ENCODE measurements around the gene MTRFR.
A peak's percentile ranks its signal among the peaks of the same experiment; 100 is the strongest.

Gene MTRFR

DNA sequence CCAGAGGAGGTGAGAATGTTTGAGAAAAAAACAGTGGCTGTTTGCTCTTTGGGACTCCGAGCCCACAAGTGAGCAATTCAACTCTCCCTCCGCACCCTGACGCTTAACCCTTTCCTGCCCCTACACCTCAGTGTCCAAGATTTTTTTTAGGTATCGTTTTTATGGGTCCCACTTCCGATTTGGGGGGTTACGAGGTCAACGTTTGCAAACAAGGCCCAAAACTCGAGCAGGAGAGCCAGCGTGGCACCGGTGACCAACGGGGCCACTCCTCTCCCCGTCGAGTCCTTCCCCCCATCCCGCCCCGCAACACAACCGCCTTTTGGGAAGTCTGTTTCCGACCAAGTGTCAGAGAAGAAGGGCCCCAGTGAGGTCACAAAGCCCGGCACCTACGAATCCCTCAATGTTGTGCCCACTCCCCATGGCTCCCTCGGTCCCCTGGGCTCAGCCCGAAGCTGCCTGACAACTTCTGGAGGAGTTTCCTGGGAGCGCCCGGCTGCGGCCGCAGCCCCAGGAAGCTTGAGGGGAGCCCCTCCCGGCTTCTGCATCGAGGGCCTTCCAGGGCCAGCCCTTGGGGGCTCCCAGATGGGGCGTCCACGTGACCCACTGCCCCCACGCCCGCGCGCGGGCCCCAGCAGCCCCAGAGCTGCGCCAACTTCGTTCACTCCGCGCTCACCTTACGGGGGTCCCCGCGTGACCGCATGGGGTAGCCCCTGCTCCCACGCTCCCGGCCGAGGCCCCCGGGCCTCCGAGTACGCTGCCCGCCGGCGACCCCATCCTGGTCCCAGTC lies 37.2 kb downstream of the MTRFR start:
- DNase-seq (ENCODE audit: low read depth) = no peak

DNA sequence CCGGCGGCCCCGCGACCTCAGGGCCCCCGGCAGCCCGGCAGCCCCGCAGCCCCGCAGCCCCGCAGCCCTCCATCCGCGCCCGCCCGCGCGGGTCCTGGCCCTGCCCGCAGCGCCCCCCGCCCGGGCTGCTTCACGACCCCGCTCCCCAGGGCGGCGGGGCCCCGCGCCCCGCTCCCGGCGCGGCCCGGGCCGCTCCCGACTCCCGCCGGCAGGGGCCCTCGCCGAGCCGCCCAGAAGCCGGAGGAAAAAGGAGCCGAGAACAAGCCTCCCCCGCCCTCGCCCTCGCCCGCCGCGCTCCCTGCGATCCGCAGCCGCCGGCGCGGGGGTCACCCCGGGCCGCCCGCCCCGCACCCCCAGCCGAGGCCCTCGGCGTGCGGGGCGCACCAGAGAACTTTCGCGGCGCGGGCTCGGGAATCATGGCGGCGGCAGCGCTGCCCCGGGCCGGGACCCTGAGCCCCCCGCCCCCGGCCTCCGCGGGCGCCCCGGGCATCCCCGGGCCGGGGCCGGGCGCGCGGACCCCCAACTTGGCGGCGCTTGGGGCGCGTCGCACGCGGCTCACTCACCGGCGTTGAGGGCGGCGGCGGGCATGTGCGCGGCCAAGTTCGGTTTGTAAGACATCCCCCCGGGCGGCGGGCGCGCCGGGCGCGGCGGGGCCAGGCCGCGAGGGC lies 37.9 kb downstream of the MTRFR start:
- peak; percentile 59 for DNase-seq (ENCODE audit: low read depth)

DNA sequence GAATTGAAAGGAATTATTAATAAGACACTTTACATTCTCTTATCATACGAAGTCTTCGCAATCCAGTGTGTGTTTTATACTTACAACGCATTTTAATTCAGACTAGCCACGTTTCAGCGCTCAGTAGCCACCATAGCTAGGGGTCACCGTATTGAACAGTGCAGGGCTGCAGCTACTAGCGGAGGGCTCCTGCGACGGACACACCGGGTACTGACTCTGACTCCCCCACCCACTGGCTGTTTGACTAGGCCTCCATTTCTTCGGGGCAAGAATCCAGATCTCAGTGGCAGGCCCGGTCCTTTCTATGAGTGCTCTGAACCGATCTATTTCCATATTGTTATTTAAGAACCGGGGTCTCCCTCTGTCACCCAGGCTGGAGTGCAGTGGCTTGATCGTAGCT lies 39.9 kb downstream of the MTRFR start:
- no peak for DNase-seq (ENCODE audit: low read depth)

DNA sequence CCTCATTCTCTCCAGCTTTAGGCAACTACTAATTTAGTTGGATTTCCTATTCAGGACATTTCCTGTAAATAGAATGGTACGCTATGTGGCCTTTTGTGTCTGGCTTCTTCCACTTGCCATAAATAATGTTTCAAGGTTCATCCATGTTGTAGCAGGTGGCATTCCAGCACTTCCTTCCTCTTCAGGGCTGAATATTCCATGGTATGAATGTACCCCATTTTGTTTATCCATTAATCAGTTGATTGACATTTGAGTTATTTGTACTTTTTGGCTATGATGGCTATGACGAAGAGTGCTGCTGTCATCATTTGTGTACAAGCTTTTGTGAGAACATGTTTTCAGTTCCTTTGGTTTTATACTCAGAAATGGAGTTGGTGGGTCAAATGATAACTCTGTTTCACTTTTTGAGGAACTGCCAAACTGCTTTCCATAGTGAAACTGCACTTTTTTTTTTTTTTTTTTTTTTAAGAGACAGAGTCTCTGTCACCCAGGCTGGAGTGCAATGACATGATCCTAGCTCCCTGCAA lies 44.9 kb downstream of the MTRFR start:
- no peak for DNase-seq (ENCODE audit: low read depth)

DNA sequence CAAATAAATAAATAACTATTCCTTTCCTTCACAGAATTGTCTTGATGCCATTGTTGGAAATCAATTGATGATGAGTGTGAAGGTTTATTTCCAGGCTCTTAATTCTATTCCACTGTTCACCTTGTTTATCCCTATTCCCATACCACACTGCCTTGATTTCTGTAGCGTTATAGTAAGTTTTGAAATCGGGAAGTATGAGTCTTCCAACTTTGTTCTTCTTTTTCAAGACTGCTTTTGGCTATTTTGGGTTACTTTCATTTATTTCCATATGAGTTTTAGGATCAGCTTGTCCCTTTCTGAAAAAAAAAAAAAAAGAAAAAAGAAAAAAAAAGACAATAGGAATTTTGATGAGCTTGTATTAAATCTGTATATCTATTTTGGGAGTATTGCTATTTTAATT lies 47.7 kb downstream of the MTRFR start:
- no peak for DNase-seq (ENCODE audit: low read depth)

DNA sequence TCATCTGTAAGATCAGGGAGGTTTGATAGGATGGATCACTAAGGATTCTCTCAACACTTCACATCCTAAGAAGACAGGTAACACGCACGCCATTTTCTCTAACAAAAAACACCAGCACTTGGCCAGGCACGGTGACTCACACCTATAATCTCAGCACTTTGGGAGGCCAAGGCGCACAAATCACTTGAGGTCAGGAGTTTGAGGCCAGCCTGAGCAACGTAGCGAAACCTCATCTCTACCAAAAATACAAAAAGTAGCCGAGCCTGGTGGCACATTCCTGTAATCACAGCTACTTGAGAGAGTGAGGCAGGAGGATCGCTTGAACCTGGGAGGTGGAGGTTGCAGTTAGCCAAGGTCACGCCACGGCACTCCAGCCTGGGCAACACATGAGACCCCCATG lies 48.9 kb downstream of the MTRFR start:
- no peak for DNase-seq (ENCODE audit: low read depth)

DNA sequence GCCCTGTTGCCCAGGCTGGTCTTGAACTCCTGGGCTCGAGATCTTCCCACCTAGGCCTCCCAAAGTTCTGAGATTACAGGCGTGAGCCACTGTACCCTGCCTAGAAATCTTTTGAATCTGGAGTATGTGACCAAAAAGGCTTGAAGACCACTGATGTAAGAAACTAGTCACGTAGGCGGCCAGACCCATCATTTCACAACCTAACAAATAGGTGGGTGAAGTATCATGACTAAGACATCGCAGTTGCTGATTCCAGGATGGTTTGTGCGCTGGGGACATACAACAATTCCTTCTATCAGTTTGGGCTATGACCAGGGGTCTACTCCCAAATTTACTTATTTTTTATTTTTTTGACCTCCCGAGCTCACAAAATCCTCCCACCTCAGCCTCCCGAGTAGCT lies 50.2 kb downstream of the MTRFR start:
- no peak for DNase-seq (ENCODE audit: low read depth)

DNA sequence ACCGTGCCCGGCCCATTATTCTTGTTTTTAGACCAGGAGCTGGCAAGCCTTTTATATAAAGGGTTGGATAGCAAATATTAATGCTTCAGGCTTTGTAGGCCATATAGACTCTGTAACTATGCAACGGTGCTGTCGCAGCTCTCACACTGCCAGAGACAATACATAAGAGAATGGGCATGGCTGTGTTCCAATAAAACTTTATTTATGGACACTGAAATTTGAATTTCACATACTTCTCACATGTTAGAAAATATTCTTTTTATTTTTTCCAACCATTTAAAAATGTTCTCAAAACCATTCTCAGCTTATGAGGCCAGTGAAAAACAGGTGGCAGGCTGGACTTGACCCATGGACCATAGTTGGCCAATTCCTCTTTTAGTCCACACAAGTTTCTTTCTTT lies 51.4 kb downstream of the MTRFR start:
- DNase-seq (ENCODE audit: low read depth) = no peak

DNA sequence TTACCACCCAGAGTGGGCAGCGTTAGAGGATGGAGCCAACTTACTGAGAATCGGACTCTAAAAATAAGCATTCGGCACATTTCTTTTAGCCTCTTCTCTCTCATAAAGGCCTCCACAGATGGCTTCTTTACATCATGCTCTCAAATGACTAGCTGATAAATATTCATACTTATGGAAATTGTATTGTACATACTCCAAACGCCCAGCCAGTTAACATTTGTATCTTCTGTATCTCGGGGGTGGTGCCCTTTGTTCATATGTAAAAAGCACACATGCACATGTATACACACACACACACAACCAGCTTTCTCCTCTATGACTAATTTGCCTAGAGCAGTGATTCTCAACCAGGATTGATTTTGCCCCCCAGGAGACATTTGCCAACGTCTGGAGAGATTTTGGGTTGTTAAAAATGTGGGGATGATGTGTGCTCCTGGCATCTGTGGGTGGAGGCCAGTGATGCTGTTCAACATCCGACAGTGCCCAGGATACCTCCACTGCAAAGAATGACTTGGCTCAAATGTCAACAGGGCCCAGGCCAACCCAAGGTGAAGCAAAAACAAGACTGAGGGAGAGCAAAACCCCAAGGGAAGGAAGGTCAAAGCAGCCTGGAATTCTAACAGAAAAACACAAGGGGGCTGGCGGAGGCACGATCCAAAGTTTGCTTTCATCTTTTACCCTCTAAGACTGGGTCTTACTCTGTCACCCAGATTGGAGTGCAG lies 53.6 kb downstream of the MTRFR start:
- DNase-seq (ENCODE audit: low read depth) = no peak

DNA sequence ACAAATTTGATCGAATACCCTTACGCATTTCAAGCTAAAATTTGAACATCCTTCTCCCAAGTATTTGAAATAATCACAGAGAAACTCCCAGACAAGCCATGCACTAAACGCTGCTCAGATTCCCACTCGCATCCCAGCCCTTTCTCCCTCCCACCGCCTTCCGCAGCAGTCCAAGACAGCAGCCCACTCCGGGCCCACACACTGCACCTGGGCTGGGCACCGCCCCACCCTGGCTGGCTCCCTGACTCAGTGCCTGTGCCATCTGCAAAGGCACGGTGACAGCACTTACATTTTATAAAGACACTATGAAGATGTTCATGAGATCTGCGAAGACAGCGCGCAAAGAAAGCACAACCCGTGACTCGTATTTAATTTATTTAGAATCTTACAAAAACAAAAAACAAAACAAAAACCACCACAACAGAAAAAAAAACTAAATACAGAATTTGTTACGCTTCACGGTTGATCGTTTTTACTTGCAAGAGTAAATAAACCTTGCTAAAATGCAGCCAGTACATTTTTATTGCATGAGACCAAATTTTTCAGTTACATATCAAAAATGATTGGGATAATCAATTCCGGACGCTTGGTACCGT lies 55.6 kb downstream of the MTRFR start:
- DNase-seq (ENCODE audit: low read depth) = no peak

DNA sequence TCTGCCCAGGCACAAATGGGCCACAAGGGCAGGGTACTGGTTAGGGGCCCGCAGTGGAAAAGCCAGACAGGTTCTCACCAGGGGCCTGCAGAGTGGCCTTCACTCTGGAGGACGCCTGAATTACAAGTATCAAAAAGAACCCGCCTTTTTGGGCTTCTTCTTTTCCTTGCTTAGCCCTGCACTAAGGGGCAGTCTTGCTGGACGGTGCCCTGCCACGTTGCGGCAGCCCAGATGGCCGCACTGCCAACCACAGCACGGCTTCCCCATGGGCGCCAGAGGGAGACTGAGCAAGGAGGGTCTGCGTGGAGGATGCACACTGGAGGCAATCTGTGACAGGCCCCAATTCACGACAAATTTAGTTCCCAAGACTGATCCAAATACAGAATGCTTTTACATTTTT lies 56.7 kb downstream of the MTRFR start:
- DNase-seq (ENCODE audit: low read depth) = no peak

DNA sequence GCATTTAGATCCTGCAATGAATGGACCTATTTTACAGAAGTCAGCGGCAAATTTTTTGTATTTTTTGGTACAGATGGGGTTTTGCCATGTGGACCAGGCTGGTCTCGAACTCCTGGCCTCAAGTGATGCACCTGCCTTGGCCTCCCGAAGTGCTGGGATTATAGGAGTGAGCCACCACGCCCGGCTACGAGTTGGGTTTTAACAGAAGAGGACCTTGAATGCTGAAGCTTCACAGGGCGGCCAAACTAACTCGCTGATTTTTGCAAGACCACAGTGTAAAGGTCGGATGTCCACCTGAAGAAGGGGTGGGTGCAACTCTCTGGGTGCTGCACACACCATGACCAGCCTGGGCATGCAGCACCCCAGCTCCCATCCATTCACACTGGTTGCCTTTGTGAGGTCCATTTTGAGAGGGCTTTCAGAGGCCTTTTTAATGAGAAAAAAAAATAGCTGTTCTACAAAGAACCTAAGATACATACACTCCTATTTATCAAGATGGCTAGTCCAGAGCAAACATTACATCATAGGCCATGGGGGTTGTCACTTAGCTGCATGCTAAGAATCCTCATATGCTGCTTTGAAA lies 60.0 kb downstream of the MTRFR start:
- DNase-seq (ENCODE audit: low read depth) = no peak

DNA sequence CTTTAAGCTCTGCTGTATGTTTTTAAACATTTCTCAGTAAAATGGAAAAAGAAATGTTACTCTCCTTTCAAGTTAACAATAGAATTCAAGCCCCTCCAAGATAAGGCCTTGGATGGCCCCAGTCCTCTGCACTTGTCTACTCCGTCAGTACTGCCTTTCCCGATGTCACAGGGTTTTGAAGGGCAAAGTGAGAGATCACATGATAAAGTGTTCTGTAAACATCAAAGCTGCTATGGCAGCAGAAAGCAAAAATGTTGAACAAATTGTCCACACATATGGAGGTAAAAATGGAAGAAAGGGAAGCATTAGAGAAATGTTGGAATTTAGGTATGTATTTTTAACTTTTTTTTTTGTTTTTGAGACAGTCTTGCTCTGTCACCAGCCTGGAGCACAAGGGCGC lies 71.9 kb downstream of the MTRFR start:
- DNase-seq (ENCODE audit: low read depth) = no peak

DNA sequence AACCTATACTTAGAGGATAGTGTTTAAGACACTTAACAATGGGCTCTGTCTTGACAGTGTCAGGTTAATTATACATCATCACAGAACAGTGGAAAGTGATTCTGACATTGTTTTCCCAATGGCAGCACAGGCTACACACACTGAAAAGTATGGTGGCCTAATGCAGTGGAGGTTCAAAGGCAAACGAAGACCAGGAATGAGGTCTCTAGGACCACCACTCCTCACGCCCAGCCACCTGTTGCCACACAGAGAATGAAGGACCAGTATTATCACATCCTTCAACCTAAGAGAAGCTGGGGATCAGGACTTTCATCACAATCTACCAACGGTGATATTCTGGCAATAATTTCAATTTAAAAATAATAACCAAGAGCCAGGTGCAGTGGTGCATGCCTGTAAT lies 73.0 kb downstream of the MTRFR start:
- DNase-seq (ENCODE audit: low read depth) = no peak
